HEK293 (cell line): Measurements from ENCODE around the gene TCEANC2.

Source experiments
- CTCF ChIP-seq: fragments of 450-650 bp; formaldehyde crosslinking; IDR thresholded peaks from 2 replicates; pipeline ENCODE4 v1.5.1; 2016; ENCODE audit warnings: missing biosample characterization, missing genetic modification characterization
- ZFP3 ChIP-seq: fragments of 450-650 bp; formaldehyde crosslinking; IDR thresholded peaks from 2 replicates; pipeline ENCODE4 v1.5.1; 2016; ENCODE audit warnings: low read depth, missing biosample characterization, missing genetic modification characterization
- ZNF132 ChIP-seq: fragments of 450-650 bp; formaldehyde crosslinking; IDR thresholded peaks from 2 replicates; pipeline ENCODE4 v1.5.1; 2017; ENCODE audit warnings: missing biosample characterization, missing genetic modification characterization, borderline replicate concordance
- ZNF138 ChIP-seq: fragments of 450-650 bp; formaldehyde crosslinking; IDR thresholded peaks from 2 replicates; pipeline ENCODE4 v1.5.1; 2016; ENCODE audit warnings: missing biosample characterization, missing genetic modification characterization, borderline replicate concordance
- ZNF23 ChIP-seq: fragments of 450-650 bp; formaldehyde crosslinking; IDR thresholded peaks from 2 replicates; pipeline ENCODE4 v1.5.1; 2016; ENCODE audit warnings: missing biosample characterization, missing genetic modification characterization, borderline replicate concordance

GRCh38 chr1:54151013-54151412, 97.6 kb downstream of the TCEANC2 start:
- TF ChIP-seq CTCF (tag by site-specific recombination) = no peak
- TF ChIP-seq ZNF138 = no peak
- no peak for TF ChIP-seq ZNF23 (tag by site-specific recombination)
- no peak for TF ChIP-seq ZNF132 (tag by site-specific recombination)
- no peak for TF ChIP-seq ZFP3
